ENCODE measurements around the gene OSM.

The OSM gene

GRCh38 chr22:30297991-30298701 lies 31.5 kb upstream of the OSM start:
- no peak for DNase-seq

DNA sequence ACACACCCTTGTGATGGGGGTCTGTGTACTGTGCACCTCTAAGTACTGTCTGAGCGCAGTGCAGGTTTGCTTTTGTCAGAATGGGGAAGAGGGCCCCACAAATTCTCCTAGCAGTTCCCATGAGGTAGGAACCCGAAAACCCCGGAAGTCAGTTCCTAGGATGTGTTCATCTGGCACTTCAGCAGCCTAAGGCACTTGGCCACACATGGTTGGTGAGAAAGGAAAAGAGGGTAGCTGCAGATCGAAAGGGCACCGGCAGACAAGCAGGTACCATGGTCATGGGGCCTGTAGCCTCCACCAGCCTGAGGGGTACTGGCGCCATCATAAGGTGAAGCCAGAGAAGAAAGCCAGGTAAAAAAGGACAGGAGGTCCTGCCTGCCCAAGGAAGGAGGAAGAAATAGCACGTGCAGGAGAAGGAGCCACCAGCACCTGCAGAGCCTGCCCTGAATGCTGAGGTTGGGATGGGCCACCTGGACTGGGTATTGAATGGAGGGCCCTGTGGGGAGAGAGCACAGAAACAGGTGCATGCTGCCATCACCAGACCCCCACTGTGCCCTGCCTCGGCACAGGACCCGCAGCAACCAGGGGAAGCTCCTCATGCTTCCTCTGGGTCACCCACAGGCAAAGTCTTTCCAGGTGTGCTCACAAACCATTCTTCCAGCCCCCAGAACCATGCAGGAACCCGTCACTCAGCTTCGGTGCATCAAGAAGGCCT lies 30.8 kb upstream of the OSM start:
- DNase-seq, result no peak

DNA sequence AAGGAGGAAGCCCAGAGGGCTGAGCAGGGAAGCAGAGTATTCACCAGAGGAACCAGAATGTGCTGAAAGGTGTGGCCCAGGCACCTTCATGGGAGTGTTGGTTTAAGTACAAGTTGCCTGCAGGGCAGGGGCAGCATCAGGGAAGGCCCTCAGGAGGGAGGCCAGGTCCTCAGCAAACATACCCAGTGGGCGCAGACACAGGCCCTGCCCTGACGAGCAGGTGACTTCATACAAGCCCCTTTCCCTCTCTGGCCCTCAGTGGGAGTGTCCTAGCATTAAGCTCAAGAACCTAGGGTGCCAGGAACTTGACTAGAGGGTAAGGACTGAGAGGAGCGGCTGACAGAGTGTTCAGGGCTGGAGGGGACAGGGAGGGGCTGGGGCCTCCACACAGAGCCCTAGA lies 30.2 kb upstream of the OSM start:
- DNase-seq, result no peak

- no peak for DNase-seq
These were observed 29.7 kb upstream of the OSM start for GRCh38 chr22:30296324-30296723.

DNA sequence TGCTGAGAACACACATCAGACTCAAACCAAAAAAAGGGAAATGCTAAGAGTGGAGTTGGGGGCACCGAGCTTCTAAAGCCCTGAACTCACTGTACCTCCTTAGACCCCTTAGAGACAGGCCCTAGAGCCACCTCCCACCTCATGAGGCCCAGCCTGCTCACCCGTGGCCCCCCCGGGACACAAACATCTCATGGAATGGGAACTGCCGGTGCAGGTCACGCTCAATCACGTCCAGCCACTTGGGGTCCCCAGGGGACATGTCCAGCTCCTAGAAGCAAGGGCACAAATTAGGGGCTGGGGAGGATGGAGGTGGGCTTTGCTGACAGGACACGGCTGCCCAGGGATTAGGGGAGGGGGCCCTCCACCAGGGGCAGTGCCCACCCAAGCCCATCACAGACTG lies 28.9 kb upstream of the OSM start:
- no peak for DNase-seq

GRCh38 chr22:30294830-30295229 lies 28.2 kb upstream of the OSM start:
- no peak for DNase-seq

GRCh38 chr22:30294066-30294465 lies 27.4 kb upstream of the OSM start:
- no peak for DNase-seq

DNA sequence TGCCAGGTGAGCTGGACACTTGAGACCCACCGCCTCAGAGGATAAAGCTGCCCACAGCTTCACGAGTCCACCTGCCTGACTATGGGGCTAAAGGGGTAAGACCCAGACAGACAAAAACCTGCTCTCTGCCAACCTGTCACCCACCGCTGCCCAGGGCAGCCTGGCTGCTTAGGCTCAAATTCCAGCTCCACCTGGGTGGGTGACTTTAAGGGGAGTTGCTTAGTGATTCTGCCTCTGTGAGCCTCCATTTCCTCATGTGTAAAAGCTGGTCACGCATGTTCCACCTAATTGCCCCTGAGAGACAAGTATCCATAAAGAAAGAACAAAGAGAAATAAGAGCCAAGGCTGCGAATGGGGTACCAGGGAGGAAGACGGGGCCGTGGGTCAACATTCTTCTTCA lies 26.4 kb upstream of the OSM start:
- no peak for DNase-seq

DNA sequence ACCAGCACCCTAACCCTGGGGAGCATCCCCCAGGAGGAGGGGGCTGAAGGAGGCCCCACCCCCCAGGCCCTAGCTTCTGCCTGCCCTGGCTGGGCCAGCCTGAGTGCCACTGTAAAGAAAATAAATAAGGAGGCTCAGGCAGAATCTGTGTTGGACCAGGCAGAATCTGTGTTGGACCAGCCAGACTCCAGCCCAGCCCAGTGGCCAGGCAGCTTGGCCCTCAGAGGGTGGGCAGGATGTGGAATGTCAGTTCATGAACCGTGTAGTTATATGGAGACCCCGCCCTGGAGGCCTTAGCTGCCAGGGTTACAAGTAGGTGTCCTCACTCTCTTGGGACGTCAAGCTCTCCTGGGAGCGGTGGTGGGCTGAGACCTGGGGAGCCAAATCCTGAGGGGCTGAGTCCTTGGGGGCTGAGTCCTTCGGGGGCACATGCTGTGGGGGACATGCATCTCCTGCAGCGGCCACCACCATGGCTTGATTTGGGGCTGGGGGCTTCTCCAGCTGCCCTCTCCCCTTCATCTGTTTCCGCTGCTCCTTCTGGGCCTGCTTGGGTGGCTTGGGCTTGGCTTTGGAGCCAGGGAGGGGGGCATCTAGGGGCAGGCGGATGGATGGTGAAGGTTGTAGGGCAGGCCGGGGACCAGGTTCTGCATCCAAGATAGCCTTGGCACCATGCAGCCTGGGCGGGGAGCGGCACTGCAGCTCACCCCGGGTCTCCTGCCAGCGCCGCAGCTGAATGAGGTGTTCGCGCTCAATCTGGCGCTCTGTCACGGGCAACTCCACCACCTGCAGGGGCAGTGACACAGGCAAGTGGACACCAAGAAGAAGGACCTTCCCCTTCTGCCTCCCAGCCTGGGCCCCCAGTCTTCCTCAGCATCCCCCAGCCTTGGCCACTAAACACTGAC lies 25.7 kb upstream of the OSM start:
- no peak for DNase-seq

DNA sequence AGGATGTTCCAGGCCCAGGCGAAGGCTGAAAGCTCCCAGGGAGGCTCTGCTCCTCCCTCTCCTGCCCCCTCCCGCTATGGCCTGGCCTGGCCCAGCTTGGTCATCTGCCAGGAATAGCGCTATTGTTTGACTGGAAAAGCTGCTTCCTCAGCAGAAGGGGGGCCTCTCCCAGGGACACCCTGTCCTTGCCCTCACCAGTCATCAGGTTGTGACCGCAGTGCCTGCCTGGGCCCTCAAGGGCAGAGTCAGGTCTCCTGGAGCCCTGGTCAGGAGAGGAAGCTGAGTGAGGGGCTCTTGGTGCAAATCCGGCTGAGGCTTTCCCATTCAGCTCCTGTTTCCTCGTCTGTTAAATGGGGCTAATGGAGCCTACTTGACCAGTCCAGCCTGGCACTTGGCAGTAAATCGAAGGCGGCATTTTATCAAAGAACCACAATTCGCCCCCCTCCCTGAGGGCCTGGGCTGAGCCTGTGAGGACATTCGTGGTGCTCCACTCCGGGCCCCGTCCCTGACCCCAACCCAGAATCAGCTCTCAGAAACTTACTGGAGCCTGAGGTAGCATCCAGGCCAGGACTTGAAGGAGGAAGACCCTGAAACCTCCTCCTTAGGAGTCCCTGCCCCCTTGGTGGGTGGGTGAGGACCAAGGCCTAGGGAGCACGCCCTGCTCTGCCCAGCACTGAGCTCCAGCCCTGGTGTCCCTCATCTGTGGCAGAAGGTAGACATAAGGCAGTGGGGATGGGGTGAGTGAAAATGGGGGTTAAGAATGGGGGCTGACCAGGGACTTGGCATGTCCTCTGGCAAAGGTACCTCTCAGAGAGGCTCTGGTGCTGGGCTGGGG lies 24.6 kb upstream of the OSM start:
- DNase-seq, result no peak

DNA sequence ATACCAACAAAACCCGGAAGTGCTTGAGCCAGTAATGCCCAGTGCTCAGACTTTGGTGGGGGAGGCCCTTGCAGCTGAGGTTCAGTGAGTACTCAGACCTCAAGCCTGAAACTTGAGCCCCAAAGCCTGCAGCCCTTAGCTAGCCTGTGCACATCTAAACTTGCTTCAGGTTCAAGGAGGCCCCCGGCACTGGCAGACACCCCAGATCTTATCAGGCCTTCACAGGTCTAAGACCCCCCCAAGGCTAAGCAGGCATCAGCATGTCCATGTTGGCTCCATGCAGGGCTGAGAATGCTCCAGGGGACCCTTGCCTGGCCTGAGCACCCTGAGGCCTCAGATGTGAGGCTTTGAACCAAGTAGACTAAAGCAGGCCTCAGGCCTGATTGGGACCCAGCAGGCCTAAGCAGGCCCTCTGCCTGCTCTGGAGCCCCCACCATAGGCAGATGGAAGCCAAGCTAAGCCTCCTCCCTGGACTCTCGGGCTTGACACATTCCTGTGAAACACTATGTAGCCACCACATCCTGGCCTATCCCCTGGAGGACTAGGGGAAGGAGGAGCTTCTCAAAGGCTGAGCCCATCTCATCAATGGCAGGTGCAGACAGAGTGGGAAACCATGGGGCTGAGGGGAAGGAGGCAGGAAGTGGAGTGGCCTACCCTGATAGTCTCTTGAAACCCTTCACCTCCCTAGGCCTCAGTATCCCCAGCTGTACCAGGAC lies 23.8 kb upstream of the OSM start:
- no peak for DNase-seq

GRCh38 chr22:30289980-30290313 lies 23.3 kb upstream of the OSM start:
- no peak for DNase-seq

DNA sequence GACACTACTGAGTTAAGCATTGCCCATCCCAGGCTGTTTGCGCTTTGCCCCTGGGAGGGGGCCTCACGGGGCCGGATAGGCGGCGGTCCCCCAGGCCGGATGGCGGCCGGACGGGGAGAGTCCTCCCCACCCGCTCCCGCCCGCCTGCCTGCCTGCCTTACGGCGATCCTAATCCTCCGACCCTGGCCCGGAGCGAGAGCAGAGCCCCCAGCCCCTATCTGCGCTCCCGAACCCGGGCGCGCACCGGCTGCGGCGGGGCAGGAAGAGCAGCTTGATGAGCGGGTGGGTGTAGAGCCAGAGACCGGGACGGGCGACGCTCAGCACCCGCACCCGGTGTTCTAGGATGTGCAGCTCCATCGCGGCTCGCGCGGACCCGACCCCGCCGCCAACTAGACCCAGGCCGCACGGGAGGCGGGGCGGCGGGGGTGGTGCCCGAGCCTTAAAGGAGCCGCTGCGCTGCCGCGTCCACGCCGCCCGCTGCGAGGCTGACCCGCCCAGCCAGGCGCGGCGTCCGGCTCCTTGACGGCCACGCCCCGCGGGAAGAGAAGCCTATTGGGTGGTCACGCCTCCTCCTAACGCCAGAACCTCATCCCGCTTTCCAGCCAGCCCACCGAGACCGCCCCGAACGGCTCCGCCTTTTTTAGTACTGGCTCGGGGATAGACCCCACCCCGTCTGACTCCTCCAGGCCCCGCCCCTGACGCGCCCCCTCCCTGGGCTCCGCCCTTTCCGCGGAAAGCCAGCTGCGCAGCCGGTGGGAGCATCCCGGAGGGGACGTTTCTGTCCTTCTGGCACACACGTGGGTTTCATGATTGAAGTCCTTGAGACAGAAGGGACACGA lies 22.7 kb upstream of the OSM start, which contains the start of gene CASTOR1:
Gene CASTOR1 (minus strand): TSS at position 365 of the 839 bp plus-strand sequence. CDS start 8 bp downstream, at position 357.
- peak; percentile 89 for DNase-seq

- no peak for DNase-seq
These were observed 21.9 kb upstream of the OSM start for GRCh38 chr22:30288419-30289140.

- DNase-seq, result peak; percentile 89
These were observed 21.2 kb upstream of the OSM start for GRCh38 chr22:30287648-30288418.

DNA sequence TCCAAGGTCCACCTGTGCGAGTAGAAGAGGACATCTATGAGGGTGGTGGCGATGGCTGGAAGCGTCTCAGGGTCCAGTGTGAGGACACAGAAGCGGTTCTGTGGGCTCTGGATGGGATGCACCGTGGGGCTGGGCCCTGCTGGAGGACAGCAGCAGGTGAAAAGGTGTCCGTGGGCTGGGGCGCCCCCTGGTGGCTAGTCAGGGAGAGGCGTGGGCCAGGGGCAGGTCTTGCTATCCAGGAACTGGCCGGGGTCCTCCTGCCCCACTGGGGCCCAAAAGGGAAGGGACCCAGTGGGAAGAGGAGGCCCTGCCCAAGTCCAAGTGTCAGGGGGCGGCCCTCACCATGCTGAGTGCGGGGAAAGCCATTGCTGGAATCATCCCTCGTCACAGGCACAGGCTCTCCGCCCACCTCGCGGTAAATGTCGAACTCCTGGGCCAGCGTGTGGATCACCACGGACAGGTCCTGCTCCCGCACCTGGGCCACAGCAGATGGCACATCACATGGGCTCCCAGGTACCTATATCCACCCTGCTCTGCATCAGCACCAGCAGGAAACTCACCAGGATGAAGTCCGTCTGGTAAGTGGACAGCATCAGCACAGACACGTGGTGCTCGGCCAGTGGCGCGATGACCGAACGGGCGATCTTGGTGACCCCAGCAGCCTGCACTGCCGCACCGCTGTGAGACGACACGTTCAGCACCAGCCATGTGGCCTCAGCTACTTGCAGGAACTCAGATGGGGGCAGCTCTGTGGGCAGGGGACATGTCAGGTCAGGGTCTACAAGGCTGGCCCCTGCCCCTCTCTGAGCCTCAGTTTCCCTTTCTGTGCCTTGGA lies 20.4 kb upstream of the OSM start:
- peak; percentile 85 for DNase-seq

GRCh38 chr22:30286331-30286730 lies 19.7 kb upstream of the OSM start:
- DNase-seq, result no peak

DNA sequence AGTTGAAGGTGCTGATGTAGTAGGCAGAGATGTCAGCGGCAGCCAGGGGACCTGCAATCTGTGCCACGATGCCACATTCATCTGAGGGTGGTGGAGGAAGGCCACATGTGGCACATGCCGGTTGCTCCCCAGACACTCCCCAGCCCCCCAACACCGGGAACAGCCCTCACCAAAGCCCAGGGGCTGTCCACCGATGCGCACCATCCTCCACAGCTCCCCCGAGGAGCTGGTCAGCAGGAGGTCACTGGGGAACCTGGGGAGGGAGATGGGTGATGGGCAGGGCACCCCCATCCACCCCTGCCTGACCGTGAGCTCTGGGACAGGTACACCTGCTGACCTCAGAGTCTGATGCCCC lies 19.2 kb upstream of the OSM start:
- no peak for DNase-seq
